ENCODE results near the gene AOPEP. TPM values are rescaled to one million over a fixed set of nuclear protein-coding genes. Genes with fewer than 3 reads are reported as not detected.

The AOPEP gene
- total and polyA plus RNA-seq, 2 donors (not counting 1 experiment from before 2014, with no cell fraction given) = 66.1 to 94.1 TPM

DNA sequence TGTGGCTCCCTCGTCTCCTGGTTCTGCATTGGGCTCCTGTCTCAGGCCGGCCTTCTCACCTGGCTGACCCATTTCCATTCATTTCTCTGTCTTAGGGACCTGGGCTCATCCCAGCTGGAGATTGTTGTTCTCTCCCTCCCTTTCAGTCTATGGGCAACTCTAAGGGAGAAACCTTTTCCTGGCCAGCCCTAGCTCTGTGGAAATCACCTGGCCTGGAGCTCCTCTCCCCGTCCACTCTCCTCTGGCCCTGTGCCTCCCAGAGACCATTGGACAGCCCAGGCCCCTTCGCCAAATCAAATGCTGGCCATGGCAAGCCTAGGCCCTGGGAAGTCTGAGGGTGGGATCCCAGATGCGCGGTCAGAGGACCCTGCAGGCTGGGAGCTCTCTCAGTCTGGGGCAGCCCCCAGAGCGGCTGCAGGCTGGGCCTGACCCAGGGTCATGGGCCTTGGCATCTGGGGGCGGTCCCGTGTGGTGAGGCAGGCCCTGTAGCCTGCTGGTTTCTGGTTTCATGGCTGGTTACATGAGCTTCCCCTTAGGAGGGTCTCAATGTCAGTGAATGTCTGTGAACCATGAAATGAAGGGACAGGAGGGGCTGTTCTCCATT lies 253.5 kb downstream of the AOPEP start:
- Histone ChIP-seq H3K27ac (ENCODE audit: insufficient read depth, low read length) (no peak overlapping the region), H3K4me1 (ENCODE audit: control insufficient read depth, extremely low read depth, insufficient read depth, low read length) (no peaks in the 10 kb centered on the region), H3K9me3 (ENCODE audit: control insufficient read depth, insufficient read depth, low read depth, low read length) (no peaks in the 10 kb centered on the region), H3K27me3 (ENCODE audit: control insufficient read depth, insufficient read depth, low read length) (no peaks in the 10 kb centered on the region), H3K9ac (ENCODE audit: insufficient read depth, low read length) (no peak overlapping the region), H2AFZ (ENCODE audit: low read length) (no peak overlapping the region), H3K4me3 (replicated peaks in 1 of 4; ENCODE audit: control extremely low read depth in 1 of 4, insufficient read depth in 1 of 4, low read depth in 3 of 4, low read length in 4 of 4) (no peak overlapping the region), H3K36me3 (ENCODE audit: control insufficient read depth, insufficient read depth, low read length) (no peaks in the 10 kb centered on the region), H3K4me2 (ENCODE audit: extremely low read depth, insufficient read depth, low read length) (no peak overlapping the region), H3K79me2 (ENCODE audit: control insufficient read depth, insufficient read depth, low read length) (no peaks in the 10 kb centered on the region), H4K20me1 (ENCODE audit: control insufficient read depth, extremely low read depth, insufficient read depth, low read length) (no peaks in the 10 kb centered on the region)
- TF ChIP-seq EZH2 (IDR thresholded peaks at IDR 0.05; ENCODE audit: low read length, missing control alignments) = no peak
- TF ChIP-seq, protein P1, sequence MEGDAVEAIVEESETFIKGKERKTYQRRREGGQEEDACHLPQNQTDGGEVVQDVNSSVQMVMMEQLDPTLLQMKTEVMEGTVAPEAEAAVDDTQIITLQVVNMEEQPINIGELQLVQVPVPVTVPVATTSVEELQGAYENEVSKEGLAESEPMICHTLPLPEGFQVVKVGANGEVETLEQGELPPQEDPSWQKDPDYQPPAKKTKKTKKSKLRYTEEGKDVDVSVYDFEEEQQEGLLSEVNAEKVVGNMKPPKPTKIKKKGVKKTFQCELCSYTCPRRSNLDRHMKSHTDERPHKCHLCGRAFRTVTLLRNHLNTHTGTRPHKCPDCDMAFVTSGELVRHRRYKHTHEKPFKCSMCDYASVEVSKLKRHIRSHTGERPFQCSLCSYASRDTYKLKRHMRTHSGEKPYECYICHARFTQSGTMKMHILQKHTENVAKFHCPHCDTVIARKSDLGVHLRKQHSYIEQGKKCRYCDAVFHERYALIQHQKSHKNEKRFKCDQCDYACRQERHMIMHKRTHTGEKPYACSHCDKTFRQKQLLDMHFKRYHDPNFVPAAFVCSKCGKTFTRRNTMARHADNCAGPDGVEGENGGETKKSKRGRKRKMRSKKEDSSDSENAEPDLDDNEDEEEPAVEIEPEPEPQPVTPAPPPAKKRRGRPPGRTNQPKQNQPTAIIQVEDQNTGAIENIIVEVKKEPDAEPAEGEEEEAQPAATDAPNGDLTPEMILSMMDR (conservative IDR thresholded peaks at IDR 0.05 in 1 of 2, IDR thresholded peaks at IDR 0.05 in 1 of 2; ENCODE audit: low read depth in 1 of 2, low read length in 2 of 2) = no peak
- no peak for DNase-seq (ENCODE audit: low read depth in 2 of 2)

DNA sequence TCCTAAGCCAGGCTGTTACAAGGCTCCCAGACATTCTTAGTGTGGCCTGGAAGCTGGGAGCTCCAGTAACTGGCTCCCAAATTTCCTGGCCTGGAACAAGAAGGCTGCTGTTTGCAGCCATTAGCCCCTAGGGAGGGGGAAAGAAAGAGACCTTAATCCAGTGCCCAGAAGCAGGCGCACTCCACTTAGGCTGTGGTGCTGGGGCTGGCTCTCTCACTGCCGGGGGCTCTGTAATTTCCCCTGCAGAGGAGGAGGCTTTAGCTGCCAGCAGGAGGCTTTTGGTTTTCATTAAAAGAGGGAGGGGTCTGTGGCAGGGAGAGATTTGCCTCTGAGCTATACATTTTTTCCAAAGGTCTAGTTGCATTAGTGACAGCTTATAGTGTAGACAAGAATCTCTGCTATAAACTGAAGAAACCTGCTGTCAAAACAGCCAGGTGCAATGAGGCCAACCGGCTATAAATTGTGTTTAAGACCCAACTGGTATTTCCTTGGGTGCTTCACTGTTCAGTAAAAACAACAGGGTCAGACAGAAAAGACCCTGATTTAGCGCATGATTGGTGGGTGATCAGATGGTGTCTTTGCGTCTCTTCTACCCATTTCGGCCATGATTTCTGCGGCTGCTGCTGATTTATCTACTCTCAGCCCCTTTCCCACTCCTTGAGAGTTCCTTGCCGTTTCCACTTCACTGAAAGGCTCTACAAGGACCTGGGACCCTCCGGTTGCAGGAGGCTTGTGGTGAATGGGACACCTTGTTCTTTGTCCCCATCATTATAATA lies 254.6 kb downstream of the AOPEP start:
- no peaks in the 10 kb centered on the region for H4K20me1 ChIP-seq (ENCODE audit: control insufficient read depth, extremely low read depth, insufficient read depth, low read length)
- no peak overlapping the region for H3K27ac ChIP-seq (ENCODE audit: insufficient read depth, low read length)
- H3K4me2 ChIP-seq (ENCODE audit: extremely low read depth, insufficient read depth, low read length) = no peak overlapping the region
- no peaks in the 10 kb centered on the region for H3K36me3 ChIP-seq (ENCODE audit: control insufficient read depth, insufficient read depth, low read length)
- no peaks in the 10 kb centered on the region for H3K79me2 ChIP-seq (ENCODE audit: control insufficient read depth, insufficient read depth, low read length)
- H3K4me3 ChIP-seq (replicated peaks in 1 of 4; ENCODE audit: control extremely low read depth in 1 of 4, insufficient read depth in 1 of 4, low read depth in 3 of 4, low read length in 4 of 4) = no peak overlapping the region
- no peaks in the 10 kb centered on the region for H3K9me3 ChIP-seq (ENCODE audit: control insufficient read depth, insufficient read depth, low read depth, low read length)
- DNase-seq (ENCODE audit: low read depth in 2 of 2) = no peak
- H3K9ac ChIP-seq (ENCODE audit: insufficient read depth, low read length) = no peak overlapping the region
- no peaks in the 10 kb centered on the region for H3K27me3 ChIP-seq (ENCODE audit: control insufficient read depth, insufficient read depth, low read length)
- no peak overlapping the region for H2AFZ ChIP-seq (ENCODE audit: low read length)
- TF ChIP-seq EZH2 (IDR thresholded peaks at IDR 0.05; ENCODE audit: low read length, missing control alignments) = no peak
- TF ChIP-seq, protein P1 (conservative IDR thresholded peaks at IDR 0.05 in 1 of 2, IDR thresholded peaks at IDR 0.05 in 1 of 2; ENCODE audit: low read depth in 1 of 2, low read length in 2 of 2) = no peak
- no peaks in the 10 kb centered on the region for H3K4me1 ChIP-seq (ENCODE audit: control insufficient read depth, extremely low read depth, insufficient read depth, low read length)

GRCh38 chr9:94981723-94982090 lies 255.2 kb downstream of the AOPEP start:
- Histone ChIP-seq H3K4me2 (ENCODE audit: extremely low read depth, insufficient read depth, low read length) (no peak overlapping the region), H3K79me2 (ENCODE audit: control insufficient read depth, insufficient read depth, low read length) (no peaks in the 10 kb centered on the region), H3K4me3 (replicated peaks in 1 of 4; ENCODE audit: control extremely low read depth in 1 of 4, insufficient read depth in 1 of 4, low read depth in 3 of 4, low read length in 4 of 4) (no peak overlapping the region), H4K20me1 (ENCODE audit: control insufficient read depth, extremely low read depth, insufficient read depth, low read length) (no peaks in the 10 kb centered on the region), H3K9me3 (ENCODE audit: control insufficient read depth, insufficient read depth, low read depth, low read length) (no peaks in the 10 kb centered on the region), H2AFZ (ENCODE audit: low read length) (no peak overlapping the region), H3K27ac (ENCODE audit: insufficient read depth, low read length) (no peak overlapping the region), H3K4me1 (ENCODE audit: control insufficient read depth, extremely low read depth, insufficient read depth, low read length) (no peaks in the 10 kb centered on the region), H3K36me3 (ENCODE audit: control insufficient read depth, insufficient read depth, low read length) (no peaks in the 10 kb centered on the region), H3K9ac (ENCODE audit: insufficient read depth, low read length) (no peak overlapping the region), H3K27me3 (ENCODE audit: control insufficient read depth, insufficient read depth, low read length) (no peaks in the 10 kb centered on the region)
- DNase-seq (ENCODE audit: low read depth in 2 of 2) = no peak
- TF ChIP-seq, protein P1 (conservative IDR thresholded peaks at IDR 0.05 in 1 of 2, IDR thresholded peaks at IDR 0.05 in 1 of 2; ENCODE audit: low read depth in 1 of 2, low read length in 2 of 2) = no peak
- TF ChIP-seq EZH2 (IDR thresholded peaks at IDR 0.05; ENCODE audit: low read length, missing control alignments) = no peak
